ENCODE measurements around the gene CBFA2T2.

GRCh38 chr20:33630507-33630906 lies 140.6 kb downstream of the CBFA2T2 start:
- TF ChIP-seq CTCF (IDR thresholded peaks at IDR 0.05; ENCODE audit: extremely low read depth in 1 of 2, insufficient read depth in 1 of 2, low read depth in 1 of 2, low read length in 2 of 2) (no peak), POLR2AphosphoS5 (IDR thresholded peaks at IDR 0.05; ENCODE audit: insufficient read depth, low read depth, low read length) (no peak), POLR2A (IDR thresholded peaks at IDR 0.05; ENCODE audit: low read depth, low read length) (no peak), EZH2 (IDR thresholded peaks at IDR 0.05; ENCODE audit: borderline replicate concordance, low read depth, low read length, severe bottlenecking) (no peak), MAX (IDR thresholded peaks at IDR 0.05; ENCODE audit: insufficient read depth, insufficient read length) (no peak), JUN (IDR thresholded peaks at IDR 0.05; ENCODE audit: borderline replicate concordance, insufficient read depth, insufficient read length, low read depth) (no peak)
